SK-N-SH (cell line): ENCODE results near the gene TEN1.

Experiments
- CHD2 ChIP-seq: fragments of 150-350 bp; IDR thresholded peaks from 2 replicates; pipeline ENCODE4 v1.6.1; 2018; ENCODE audit warnings: low read length; ENCODE audit not compliant: partially characterized antibody
- EP300 ChIP-seq, 2 experiments: IDR thresholded peaks; 2 replicates each; pipeline versions ENCODE4 v1.4.0 to v1.6.1; 2012; ENCODE audit warnings: borderline replicate concordance in 1 of 2, low read depth in 1 of 2, low read length in 1 of 2
- JUND ChIP-seq: IDR thresholded peaks from 2 replicates; pipeline ENCODE4 v1.4.0; 2012
- POLR2AphosphoS5 ChIP-seq: IDR thresholded peaks from 2 replicates; pipeline ENCODE4 v1.6.1; 2012; ENCODE audit warnings: low read depth, low read length
- RAD21 ChIP-seq: IDR thresholded peaks from 2 replicates; pipeline ENCODE4 v1.6.1; 2012; ENCODE audit warnings: mild to moderate bottlenecking, low read length
- RFX5 ChIP-seq: IDR thresholded peaks from 2 replicates; pipeline ENCODE4 v1.6.1; 2012; ENCODE audit warnings: mild to moderate bottlenecking, improper control_type of control experiment, low read length
- SMC3 ChIP-seq: IDR thresholded peaks from 2 replicates; pipeline ENCODE4 v1.6.1; 2012; ENCODE audit warnings: low read depth, low read length, improper control_type of control experiment
- TEAD4 ChIP-seq: IDR thresholded peaks from 2 replicates; pipeline ENCODE4 v1.4.0; 2012; ENCODE audit warnings: mild to moderate bottlenecking, borderline replicate concordance; ENCODE audit not compliant: insufficient read depth
- YY1 ChIP-seq: IDR thresholded peaks from 2 replicates; pipeline ENCODE4 v1.4.0; 2012; ENCODE audit warnings: low read depth, mild to moderate bottlenecking
- TF ChIP-seq, protein P1 (sequence below): IDR thresholded peaks from 2 replicates; pipeline ENCODE4 v1.6.1; 2012; ENCODE audit warnings: mild to moderate bottlenecking, low read depth, low read length, moderate library complexity
- TF ChIP-seq, protein P2 (sequence below): fragments of 200-600 bp; sonication (generic); IDR thresholded peaks from 2 replicates; pipeline ENCODE4 v1.6.1; 2017; ENCODE audit warnings: antibody characterized with exemption, mild to moderate bottlenecking, moderate library complexity
- TF ChIP-seq, protein P3 (sequence below): fragments of 150-350 bp; IDR thresholded peaks from 2 replicates; pipeline ENCODE4 v1.6.1; 2017; ENCODE audit warnings: antibody characterized with exemption, low read length, low read depth, borderline replicate concordance

- TF ChIP-seq, protein P1, sequence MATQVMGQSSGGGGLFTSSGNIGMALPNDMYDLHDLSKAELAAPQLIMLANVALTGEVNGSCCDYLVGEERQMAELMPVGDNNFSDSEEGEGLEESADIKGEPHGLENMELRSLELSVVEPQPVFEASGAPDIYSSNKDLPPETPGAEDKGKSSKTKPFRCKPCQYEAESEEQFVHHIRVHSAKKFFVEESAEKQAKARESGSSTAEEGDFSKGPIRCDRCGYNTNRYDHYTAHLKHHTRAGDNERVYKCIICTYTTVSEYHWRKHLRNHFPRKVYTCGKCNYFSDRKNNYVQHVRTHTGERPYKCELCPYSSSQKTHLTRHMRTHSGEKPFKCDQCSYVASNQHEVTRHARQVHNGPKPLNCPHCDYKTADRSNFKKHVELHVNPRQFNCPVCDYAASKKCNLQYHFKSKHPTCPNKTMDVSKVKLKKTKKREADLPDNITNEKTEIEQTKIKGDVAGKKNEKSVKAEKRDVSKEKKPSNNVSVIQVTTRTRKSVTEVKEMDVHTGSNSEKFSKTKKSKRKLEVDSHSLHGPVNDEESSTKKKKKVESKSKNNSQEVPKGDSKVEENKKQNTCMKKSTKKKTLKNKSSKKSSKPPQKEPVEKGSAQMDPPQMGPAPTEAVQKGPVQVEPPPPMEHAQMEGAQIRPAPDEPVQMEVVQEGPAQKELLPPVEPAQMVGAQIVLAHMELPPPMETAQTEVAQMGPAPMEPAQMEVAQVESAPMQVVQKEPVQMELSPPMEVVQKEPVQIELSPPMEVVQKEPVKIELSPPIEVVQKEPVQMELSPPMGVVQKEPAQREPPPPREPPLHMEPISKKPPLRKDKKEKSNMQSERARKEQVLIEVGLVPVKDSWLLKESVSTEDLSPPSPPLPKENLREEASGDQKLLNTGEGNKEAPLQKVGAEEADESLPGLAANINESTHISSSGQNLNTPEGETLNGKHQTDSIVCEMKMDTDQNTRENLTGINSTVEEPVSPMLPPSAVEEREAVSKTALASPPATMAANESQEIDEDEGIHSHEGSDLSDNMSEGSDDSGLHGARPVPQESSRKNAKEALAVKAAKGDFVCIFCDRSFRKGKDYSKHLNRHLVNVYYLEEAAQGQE: no peak
- TF ChIP-seq SMC3 (no peak), YY1 (no peak), CHD2 (no peak), POLR2AphosphoS5 (no peak), TEAD4 (no peak), RAD21 (no peak), JUND (no peak), RFX5 (no peak), EP300 (IDR thresholded peaks at IDR 0.05; ENCODE audit: borderline replicate concordance in 1 of 2, low read depth in 1 of 2, low read length in 1 of 2) (no peak)
- TF ChIP-seq, protein P2, sequence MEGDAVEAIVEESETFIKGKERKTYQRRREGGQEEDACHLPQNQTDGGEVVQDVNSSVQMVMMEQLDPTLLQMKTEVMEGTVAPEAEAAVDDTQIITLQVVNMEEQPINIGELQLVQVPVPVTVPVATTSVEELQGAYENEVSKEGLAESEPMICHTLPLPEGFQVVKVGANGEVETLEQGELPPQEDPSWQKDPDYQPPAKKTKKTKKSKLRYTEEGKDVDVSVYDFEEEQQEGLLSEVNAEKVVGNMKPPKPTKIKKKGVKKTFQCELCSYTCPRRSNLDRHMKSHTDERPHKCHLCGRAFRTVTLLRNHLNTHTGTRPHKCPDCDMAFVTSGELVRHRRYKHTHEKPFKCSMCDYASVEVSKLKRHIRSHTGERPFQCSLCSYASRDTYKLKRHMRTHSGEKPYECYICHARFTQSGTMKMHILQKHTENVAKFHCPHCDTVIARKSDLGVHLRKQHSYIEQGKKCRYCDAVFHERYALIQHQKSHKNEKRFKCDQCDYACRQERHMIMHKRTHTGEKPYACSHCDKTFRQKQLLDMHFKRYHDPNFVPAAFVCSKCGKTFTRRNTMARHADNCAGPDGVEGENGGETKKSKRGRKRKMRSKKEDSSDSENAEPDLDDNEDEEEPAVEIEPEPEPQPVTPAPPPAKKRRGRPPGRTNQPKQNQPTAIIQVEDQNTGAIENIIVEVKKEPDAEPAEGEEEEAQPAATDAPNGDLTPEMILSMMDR: no peak
- TF ChIP-seq, protein P3, sequence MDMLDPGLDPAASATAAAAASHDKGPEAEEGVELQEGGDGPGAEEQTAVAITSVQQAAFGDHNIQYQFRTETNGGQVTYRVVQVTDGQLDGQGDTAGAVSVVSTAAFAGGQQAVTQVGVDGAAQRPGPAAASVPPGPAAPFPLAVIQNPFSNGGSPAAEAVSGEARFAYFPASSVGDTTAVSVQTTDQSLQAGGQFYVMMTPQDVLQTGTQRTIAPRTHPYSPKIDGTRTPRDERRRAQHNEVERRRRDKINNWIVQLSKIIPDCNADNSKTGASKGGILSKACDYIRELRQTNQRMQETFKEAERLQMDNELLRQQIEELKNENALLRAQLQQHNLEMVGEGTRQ: no peak
Measured at GRCh38 chr17:75959839-75960511, 19.1 kb upstream of the TEN1 start.
